ENCODE results near the gene XIAP. TPM values are rescaled to one million over a fixed set of nuclear protein-coding genes. Genes with fewer than 3 reads are reported as not detected.

Gene XIAP
- total RNA-seq, 3 donors from 2014 or later, result 38.7 to 47.6 (median 44.2) TPM

- no peak for TF ChIP-seq CTCF (IDR thresholded peaks at IDR 0.05)
- TF ChIP-seq POLR2AphosphoS5 (IDR thresholded peaks at IDR 0.05), result no peak
- TF ChIP-seq POLR2A (IDR thresholded peaks at IDR 0.05), result no peak
- H3K9me3 ChIP-seq, result no peaks in the 10 kb centered on the region
- no peaks in the 10 kb centered on the region for H3K36me3 ChIP-seq
- peaks cover 0 to 3% of the 10 kb centered on the region in 2 donors for H3K27me3 ChIP-seq
- peak overlapping the region; percentile 65 to 78 (median 66) for H3K4me3 ChIP-seq
- intact Hi-C loops (cut with DNase I; ENCODE audit: low total_unique reads), result no loop called here
- no peak for DNase-seq (ENCODE audit: low spot score in 2 of 2)
- H3K4me1 ChIP-seq, result no peaks in the 10 kb centered on the region
- H3K27ac ChIP-seq, result peak overlapping the region; percentile 97 to 98
These were observed 426 bp upstream of the XIAP start for GRCh38 chrX:123859409-123859845.

- Histone ChIP-seq H3K9me3 (no peaks in the 10 kb centered on the region), H3K27me3 (peaks cover 0 to 3% of the 10 kb centered on the region in 2 donors), H3K27ac (peak overlapping the region; percentile 97 to 98), H3K36me3 (no peaks in the 10 kb centered on the region), H3K4me3 (peak overlapping the region; percentile 65 to 78 (median 66)), H3K4me1 (no peaks in the 10 kb centered on the region)
- intact Hi-C loops (cut with DNase I; ENCODE audit: low total_unique reads), result loop anchor here (10.0 kb wide), 1 partner anchor 134 kb away; no protein-coding TSS in a partner anchor
- TF ChIP-seq POLR2A (IDR thresholded peaks at IDR 0.05), result no peak
- TF ChIP-seq CTCF (IDR thresholded peaks at IDR 0.05), result no peak
- TF ChIP-seq POLR2AphosphoS5 (IDR thresholded peaks at IDR 0.05), result no peak
- no peak for DNase-seq (ENCODE audit: low spot score in 2 of 2)
These were observed 1.1 kb downstream of the XIAP start for GRCh38 chrX:123860983-123861382.

GRCh38 chrX:123869488-123869887, 9.6 kb downstream of the XIAP start:
- DNase-seq (ENCODE audit: low spot score in 2 of 2), result no peak
- no peak overlapping the region for H3K27ac ChIP-seq
- H3K27me3 ChIP-seq, result no peaks in the 10 kb centered on the region
- TF ChIP-seq POLR2A (IDR thresholded peaks at IDR 0.05) (no peak), POLR2AphosphoS5 (IDR thresholded peaks at IDR 0.05) (no peak), CTCF (IDR thresholded peaks at IDR 0.05) (no peak)
- no peaks in the 10 kb centered on the region for H3K9me3 ChIP-seq
- no peaks in the 10 kb centered on the region for H3K4me1 ChIP-seq
- H3K36me3 ChIP-seq, result no peaks in the 10 kb centered on the region
- no peak overlapping the region for H3K4me3 ChIP-seq
- intact Hi-C loops (cut with DNase I; ENCODE audit: low total_unique reads), result loop anchor here (10.0 kb wide), 1 partner anchor 125 kb away; no protein-coding TSS in a partner anchor

GRCh38 chrX:123871309-123871708, 11.5 kb downstream of the XIAP start:
- Histone ChIP-seq H3K9me3 (no peaks in the 10 kb centered on the region), H3K4me3 (no peak overlapping the region), H3K36me3 (no peaks in the 10 kb centered on the region), H3K4me1 (no peaks in the 10 kb centered on the region), H3K27ac (no peak overlapping the region), H3K27me3 (no peaks in the 10 kb centered on the region)
- no peak for DNase-seq (ENCODE audit: low spot score in 2 of 2)
- TF ChIP-seq POLR2A (IDR thresholded peaks at IDR 0.05) (no peak), POLR2AphosphoS5 (IDR thresholded peaks at IDR 0.05) (no peak), CTCF (IDR thresholded peaks at IDR 0.05) (no peak)
- intact Hi-C loops (cut with DNase I; ENCODE audit: low total_unique reads), result no loop called here

- Histone ChIP-seq H3K9me3 (no peaks in the 10 kb centered on the region), H3K4me1 (no peaks in the 10 kb centered on the region), H3K4me3 (no peak overlapping the region), H3K36me3 (no peaks in the 10 kb centered on the region), H3K27me3 (no peaks in the 10 kb centered on the region), H3K27ac (no peak overlapping the region)
- TF ChIP-seq CTCF (IDR thresholded peaks at IDR 0.05) (no peak), POLR2AphosphoS5 (IDR thresholded peaks at IDR 0.05) (no peak), POLR2A (IDR thresholded peaks at IDR 0.05) (no peak)
- intact Hi-C loops (cut with DNase I; ENCODE audit: low total_unique reads), result no loop called here
- no peak for DNase-seq (ENCODE audit: low spot score in 2 of 2)
These were observed 14.1 kb downstream of the XIAP start for GRCh38 chrX:123873956-123874355.

Data from breast epithelium (tissue), 4 donors.